Activated CD4-positive, CD25-positive, alpha-beta regulatory T cell treated with anti-CD3 and anti-CD28 coated beads, Interleukin-2, amount 50 U/mL, for 16 hours (primary cell): ENCODE results near the gene EBF3.

Source experiments
- DNase-seq: peaks from one replicate; pipeline ENCODE4 v3.0.0-alpha.2; 2020; ENCODE audit warnings: low read depth, low spot score

Gene EBF3

GRCh38 chr10:129854158-129854557, 109.9 kb downstream of the EBF3 start:
- DNase-seq, result no peak

GRCh38 chr10:129853562-129853903, 110.5 kb downstream of the EBF3 start:
- no peak for DNase-seq

GRCh38 chr10:129852829-129853561, 111.1 kb downstream of the EBF3 start:
- DNase-seq, result no peak

- no peak for DNase-seq
Observed at GRCh38 chr10:129851941-129852640, 112.0 kb downstream of the EBF3 start.

- no peak for DNase-seq
Observed at GRCh38 chr10:129850790-129851189, 113.3 kb downstream of the EBF3 start.

GRCh38 chr10:129850316-129850715, 113.8 kb downstream of the EBF3 start:
- no peak for DNase-seq

- no peak for DNase-seq
Observed at GRCh38 chr10:129849853-129850252, 114.2 kb downstream of the EBF3 start.

GRCh38 chr10:129849452-129849750, 114.7 kb downstream of the EBF3 start:
- no peak for DNase-seq

GRCh38 chr10:129848696-129849451, 115.2 kb downstream of the EBF3 start:
- no peak for DNase-seq

- DNase-seq, result no peak
Observed at GRCh38 chr10:129847741-129848483, 116.2 kb downstream of the EBF3 start.

- DNase-seq, result no peak
Observed at GRCh38 chr10:129846991-129847391, 117.1 kb downstream of the EBF3 start.

- DNase-seq, result no peak
Observed at GRCh38 chr10:129845111-129845753, 118.8 kb downstream of the EBF3 start.

GRCh38 chr10:129844216-129844766, 119.8 kb downstream of the EBF3 start:
- no peak for DNase-seq

- no peak for DNase-seq
Observed at GRCh38 chr10:129843702-129844101, 120.4 kb downstream of the EBF3 start.

GRCh38 chr10:129843131-129843541, 120.9 kb downstream of the EBF3 start:
- DNase-seq, result no peak

GRCh38 chr10:129842031-129842430, 122.0 kb downstream of the EBF3 start:
- no peak for DNase-seq

GRCh38 chr10:129841590-129841989, 122.5 kb downstream of the EBF3 start:
- no peak for DNase-seq

- DNase-seq, result no peak
Observed at GRCh38 chr10:129841071-129841470, 123.0 kb downstream of the EBF3 start.

GRCh38 chr10:129840196-129840590, 123.9 kb downstream of the EBF3 start:
- no peak for DNase-seq

GRCh38 chr10:129839285-129840195, 124.5 kb downstream of the EBF3 start:
- DNase-seq, result no peak
